Measurements from ENCODE around the gene CACNA1E.

GRCh38 chr1:181643631-181644030, 160.3 kb downstream of the CACNA1E start:
- TF ChIP-seq CTCF (IDR thresholded peaks at IDR 0.05 in 4 of 5, conservative IDR thresholded peaks at IDR 0.05 in 1 of 5) (no peak), POLR2A (IDR thresholded peaks at IDR 0.05) (no peak)

Data from gastrocnemius medialis (tissue), 4 donors.